ENCODE measurements around the gene ADAMTS6. TPM values are rescaled to one million over a fixed set of nuclear protein-coding genes. Genes with fewer than 3 reads are reported as not detected.

Gene ADAMTS6
- polyA plus RNA-seq, 3 donors: 0.01 TPM; not detected in 2

GRCh38 chr5:65192331-65192730 lies 289.4 kb downstream of the ADAMTS6 start:
- H3K9me3 ChIP-seq (replicated peaks in 1 of 2; ENCODE audit: control insufficient read depth in 1 of 2, insufficient read depth in 1 of 2, low read length in 2 of 2): no peaks in the 10 kb centered on the region
- no peaks in the 10 kb centered on the region for H3K79me2 ChIP-seq (ENCODE audit: insufficient read depth, low read length)
- H2AFZ ChIP-seq (ENCODE audit: insufficient read depth, low read depth, low read length, poor library complexity, severe bottlenecking): no peak overlapping the region
- TF ChIP-seq, protein P1, sequence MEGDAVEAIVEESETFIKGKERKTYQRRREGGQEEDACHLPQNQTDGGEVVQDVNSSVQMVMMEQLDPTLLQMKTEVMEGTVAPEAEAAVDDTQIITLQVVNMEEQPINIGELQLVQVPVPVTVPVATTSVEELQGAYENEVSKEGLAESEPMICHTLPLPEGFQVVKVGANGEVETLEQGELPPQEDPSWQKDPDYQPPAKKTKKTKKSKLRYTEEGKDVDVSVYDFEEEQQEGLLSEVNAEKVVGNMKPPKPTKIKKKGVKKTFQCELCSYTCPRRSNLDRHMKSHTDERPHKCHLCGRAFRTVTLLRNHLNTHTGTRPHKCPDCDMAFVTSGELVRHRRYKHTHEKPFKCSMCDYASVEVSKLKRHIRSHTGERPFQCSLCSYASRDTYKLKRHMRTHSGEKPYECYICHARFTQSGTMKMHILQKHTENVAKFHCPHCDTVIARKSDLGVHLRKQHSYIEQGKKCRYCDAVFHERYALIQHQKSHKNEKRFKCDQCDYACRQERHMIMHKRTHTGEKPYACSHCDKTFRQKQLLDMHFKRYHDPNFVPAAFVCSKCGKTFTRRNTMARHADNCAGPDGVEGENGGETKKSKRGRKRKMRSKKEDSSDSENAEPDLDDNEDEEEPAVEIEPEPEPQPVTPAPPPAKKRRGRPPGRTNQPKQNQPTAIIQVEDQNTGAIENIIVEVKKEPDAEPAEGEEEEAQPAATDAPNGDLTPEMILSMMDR (IDR thresholded peaks at IDR 0.05): no peak
- H3K9ac ChIP-seq (ENCODE audit: insufficient read depth, low read length, poor library complexity, severe bottlenecking): no peak overlapping the region
- no peak overlapping the region for H3K4me3 Mint-ChIP-seq
- intact Hi-C loops (cut with micrococcal nuclease): no loop called here
- no peaks in the 10 kb centered on the region for H4K20me1 ChIP-seq (ENCODE audit: insufficient read depth, low read length)
- no peaks in the 10 kb centered on the region for H3K27me3 ChIP-seq (ENCODE audit: control insufficient read depth in 2 of 2, insufficient read depth in 2 of 2, low read length in 2 of 2)
- H3K27ac ChIP-seq (ENCODE audit: low read depth in 1 of 2, low read length in 2 of 2): no peak overlapping the region
- DNase-seq: no peak
- H3K4me1 ChIP-seq (ENCODE audit: control insufficient read depth in 1 of 2, insufficient read depth in 2 of 2, low read length in 2 of 2): no peaks in the 10 kb centered on the region
- H3K27me3 Mint-ChIP-seq (ENCODE audit: low read depth in 3 of 3): no peaks in the 10 kb centered on the region
- no CpG with 5 or more reads among the region's 1 CpG for WGBS (ENCODE audit: insufficient coverage)
- no peaks in the 10 kb centered on the region for H3K9me3 Mint-ChIP-seq
- no peaks in the 10 kb centered on the region for H3K36me3 Mint-ChIP-seq
- H3K4me2 ChIP-seq (replicated peaks; ENCODE audit: extremely low read depth, low read length, poor library complexity, severe bottlenecking): no peak overlapping the region
- no peaks in the 10 kb centered on the region for H3K4me1 Mint-ChIP-seq
- H3K4me3 ChIP-seq (replicated peaks in 1 of 3; ENCODE audit: low read depth in 2 of 3, low read length in 3 of 3): no peak overlapping the region
- no peak overlapping the region for H3K27ac Mint-ChIP-seq
- no peaks in the 10 kb centered on the region for H3K36me3 ChIP-seq (replicated peaks in 1 of 2; ENCODE audit: control insufficient read depth in 1 of 2, insufficient read depth in 2 of 2, low read length in 2 of 2)

- no peaks in the 10 kb centered on the region for H3K36me3 Mint-ChIP-seq
- no peak overlapping the region for H3K4me3 Mint-ChIP-seq
- no peak overlapping the region for H2AFZ ChIP-seq (ENCODE audit: insufficient read depth, low read depth, low read length, poor library complexity, severe bottlenecking)
- no peak overlapping the region for H3K27ac Mint-ChIP-seq
- TF ChIP-seq, protein P1 (IDR thresholded peaks at IDR 0.05): no peak
- H3K27me3 ChIP-seq (ENCODE audit: control insufficient read depth in 2 of 2, insufficient read depth in 2 of 2, low read length in 2 of 2): no peaks in the 10 kb centered on the region
- H3K4me3 ChIP-seq (replicated peaks in 1 of 3; ENCODE audit: low read depth in 2 of 3, low read length in 3 of 3): no peak overlapping the region
- H3K9ac ChIP-seq (ENCODE audit: insufficient read depth, low read length, poor library complexity, severe bottlenecking): no peak overlapping the region
- H3K4me1 Mint-ChIP-seq: no peaks in the 10 kb centered on the region
- no peaks in the 10 kb centered on the region for H4K20me1 ChIP-seq (ENCODE audit: insufficient read depth, low read length)
- H3K27ac ChIP-seq (ENCODE audit: low read depth in 1 of 2, low read length in 2 of 2): no peak overlapping the region
- intact Hi-C loops (cut with micrococcal nuclease): no loop called here
- DNase-seq: no peak
- H3K36me3 ChIP-seq (replicated peaks in 1 of 2; ENCODE audit: control insufficient read depth in 1 of 2, insufficient read depth in 2 of 2, low read length in 2 of 2): no peaks in the 10 kb centered on the region
- no peaks in the 10 kb centered on the region for H3K9me3 Mint-ChIP-seq
- H3K79me2 ChIP-seq (ENCODE audit: insufficient read depth, low read length): no peaks in the 10 kb centered on the region
- no peaks in the 10 kb centered on the region for H3K4me1 ChIP-seq (ENCODE audit: control insufficient read depth in 1 of 2, insufficient read depth in 2 of 2, low read length in 2 of 2)
- no peaks in the 10 kb centered on the region for H3K9me3 ChIP-seq (replicated peaks in 1 of 2; ENCODE audit: control insufficient read depth in 1 of 2, insufficient read depth in 1 of 2, low read length in 2 of 2)
- H3K4me2 ChIP-seq (replicated peaks; ENCODE audit: extremely low read depth, low read length, poor library complexity, severe bottlenecking): no peak overlapping the region
- H3K27me3 Mint-ChIP-seq (ENCODE audit: low read depth in 3 of 3): no peaks in the 10 kb centered on the region
These were observed 290.1 kb downstream of the ADAMTS6 start for GRCh38 chr5:65191554-65192135.

Measured in CD14-positive monocyte (primary cell).